Measurements from ENCODE around the gene SNX15.

SNX15 gene

GRCh38 chr11:65066805-65067291 lies 39.6 kb downstream of the SNX15 start:
- no peak for TF ChIP-seq CTCF (IDR thresholded peaks at IDR 0.05; ENCODE audit: insufficient read depth, low read depth, low read length, missing control alignments)
- DNase-seq (ENCODE audit: low read depth) = no peak
- H3K4me3 ChIP-seq (ENCODE audit: low read length) = no peak overlapping the region

GRCh38 chr11:65067446-65067845 lies 40.2 kb downstream of the SNX15 start:
- DNase-seq (ENCODE audit: low read depth) = no peak
- no peak for TF ChIP-seq CTCF (IDR thresholded peaks at IDR 0.05; ENCODE audit: insufficient read depth, low read depth, low read length, missing control alignments)
- H3K4me3 ChIP-seq (ENCODE audit: low read length) = no peak overlapping the region

DNA sequence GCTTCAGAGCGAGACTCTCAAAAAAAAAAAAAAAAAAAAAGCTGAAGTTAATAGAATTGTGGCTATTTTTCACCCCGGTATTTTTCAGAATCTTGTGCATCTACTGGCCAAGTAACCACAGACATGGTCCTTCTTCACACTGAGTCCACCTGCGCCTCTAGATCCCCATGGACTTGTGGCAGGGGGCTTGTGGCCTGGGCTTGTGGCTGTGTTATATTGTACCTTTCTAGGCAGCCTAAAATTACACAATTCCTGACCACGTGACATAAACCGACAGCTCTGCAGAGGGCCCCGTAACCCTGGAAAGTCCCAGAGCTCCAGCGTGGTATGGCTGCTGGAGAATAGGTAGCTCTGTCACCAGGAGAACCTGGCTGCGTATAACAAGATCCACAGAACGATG lies 42.0 kb downstream of the SNX15 start:
- H3K4me3 ChIP-seq (ENCODE audit: low read length) = no peak overlapping the region
- DNase-seq (ENCODE audit: low read depth) = peak; percentile 52
- no peak for TF ChIP-seq CTCF (IDR thresholded peaks at IDR 0.05; ENCODE audit: insufficient read depth, low read depth, low read length, missing control alignments)

DNA sequence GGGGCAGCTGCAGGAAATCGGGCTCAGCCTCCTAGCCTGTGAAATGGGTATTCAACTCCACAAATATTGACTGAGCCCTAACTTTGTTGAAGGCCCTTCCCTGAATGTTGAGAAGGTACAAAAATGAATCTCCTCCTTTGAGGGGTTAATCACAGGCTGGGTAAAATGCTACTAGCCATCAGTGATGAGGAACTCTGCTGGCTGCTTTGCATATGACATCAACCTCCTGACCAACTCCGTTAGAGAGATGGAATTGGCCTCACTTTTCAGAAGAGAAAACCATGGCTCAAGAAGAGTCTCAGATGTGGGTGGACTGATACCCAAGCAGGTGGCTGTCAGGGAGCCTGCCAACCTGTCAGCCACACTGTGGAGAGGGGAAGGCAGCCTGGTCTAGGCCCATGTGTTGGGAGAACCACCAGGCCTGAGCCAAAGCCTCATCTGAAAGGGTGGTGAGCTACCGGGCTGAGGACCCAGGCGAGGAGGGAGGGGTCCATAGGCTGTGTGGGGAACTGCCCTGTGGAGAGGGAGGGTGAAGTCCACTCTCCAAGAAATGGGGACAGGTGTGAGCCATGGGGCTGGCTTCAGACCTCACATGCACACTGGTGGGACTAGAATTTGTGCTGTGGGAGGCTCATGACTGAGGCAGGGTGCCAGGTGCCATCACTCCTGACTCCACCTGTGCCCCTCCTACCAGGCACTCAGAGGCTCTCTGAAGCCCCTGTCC lies 44.8 kb downstream of the SNX15 start:
- TF ChIP-seq CTCF (IDR thresholded peaks at IDR 0.05; ENCODE audit: insufficient read depth, low read depth, low read length, missing control alignments) = no peak
- DNase-seq (ENCODE audit: low read depth) = no peak
- no peak overlapping the region for H3K4me3 ChIP-seq (ENCODE audit: low read length)

- H3K4me3 ChIP-seq (ENCODE audit: low read length) = no peak overlapping the region
- DNase-seq (ENCODE audit: low read depth) = no peak
- no peak for TF ChIP-seq CTCF (IDR thresholded peaks at IDR 0.05; ENCODE audit: insufficient read depth, low read depth, low read length, missing control alignments)
These were observed 45.4 kb downstream of the SNX15 start for GRCh38 chr11:65072631-65072966.

DNA sequence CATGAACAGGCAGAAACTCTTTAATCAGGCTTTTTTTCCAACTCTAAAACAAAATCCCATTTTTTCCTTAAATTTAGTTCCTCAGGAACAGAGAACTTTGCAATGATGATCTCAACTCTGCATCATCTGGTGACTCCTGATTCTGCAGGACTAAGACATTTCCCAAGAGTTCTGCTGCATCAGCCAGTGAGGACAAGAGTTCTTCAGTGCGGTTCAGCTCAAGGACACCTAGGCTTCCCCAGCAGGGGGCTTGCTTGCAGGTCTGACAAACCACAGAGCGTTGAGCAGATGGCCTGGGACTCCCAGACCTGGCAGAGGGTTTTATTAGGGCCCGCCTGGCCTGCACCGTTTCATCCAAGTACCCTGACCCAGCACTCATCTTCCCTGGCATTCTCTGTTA lies 50.2 kb downstream of the SNX15 start:
- no peak overlapping the region for H3K4me3 ChIP-seq (ENCODE audit: low read length)
- no peak for TF ChIP-seq CTCF (IDR thresholded peaks at IDR 0.05; ENCODE audit: insufficient read depth, low read depth, low read length, missing control alignments)
- DNase-seq (ENCODE audit: low read depth) = peak; percentile 14

- H3K4me3 ChIP-seq (ENCODE audit: low read length) = no peak overlapping the region
- DNase-seq (ENCODE audit: low read depth) = peak; percentile 67
- TF ChIP-seq CTCF (IDR thresholded peaks at IDR 0.05; ENCODE audit: insufficient read depth, low read depth, low read length, missing control alignments) = peak; percentile 83
These were observed 50.9 kb downstream of the SNX15 start for GRCh38 chr11:65078151-65078550.
